Glutamatergic neuron (in vitro differentiated cells): ENCODE results near the gene TIE1. TPM values are rescaled to one million over a fixed set of nuclear protein-coding genes. Genes with fewer than 3 reads are reported as not detected.

Source experiments
- DNase-seq: peaks from one replicate; pipeline ENCODE4 v3.0.0; 2022
- H3K27ac Mint-ChIP-seq: one replicate; pipeline ENCODE4 v1.8.0; 2020; ENCODE audit warnings: mild to moderate bottlenecking, mixed read lengths, inconsistent platforms; ENCODE audit not compliant: unreplicated experiment
- H3K27me3 Mint-ChIP-seq: one replicate; pipeline ENCODE4 v1.8.0; 2020; ENCODE audit warnings: mild to moderate bottlenecking, moderate library complexity, mixed read lengths, inconsistent platforms; ENCODE audit not compliant: unreplicated experiment
- H3K36me3 Mint-ChIP-seq: one replicate; pipeline ENCODE4 v1.8.0; 2020; ENCODE audit warnings: mild to moderate bottlenecking, mixed read lengths, inconsistent platforms; ENCODE audit not compliant: unreplicated experiment
- H3K4me1 Mint-ChIP-seq: one replicate; pipeline ENCODE4 v1.8.0; 2020; ENCODE audit warnings: mild to moderate bottlenecking, low read depth, mixed read lengths, inconsistent platforms; ENCODE audit not compliant: unreplicated experiment
- H3K4me3 Mint-ChIP-seq: one replicate; pipeline ENCODE4 v1.8.0; 2020; ENCODE audit warnings: mild to moderate bottlenecking, mixed read lengths, inconsistent platforms; ENCODE audit not compliant: unreplicated experiment
- H3K9me3 Mint-ChIP-seq: one replicate; pipeline ENCODE4 v1.8.0; 2020; ENCODE audit warnings: mild to moderate bottlenecking, moderate library complexity, mixed read lengths, inconsistent platforms; ENCODE audit not compliant: unreplicated experiment
- total RNA-seq: library from RNA; stranded (reverse); fragmentation: NEBNext Ultra II Directional; extraction: Animal tissue kit (Norgen Biotek cat#: 25700); gene quantifications from one replicate; pipeline ENCODE4 v1.2.1, GENCODE V29; 2021; ENCODE audit not compliant: unreplicated experiment
- TF ChIP-seq, protein P1 (sequence below): fragments of 200-600 bp; sonication (generic); IDR thresholded peaks from one replicate; pipeline ENCODE4 v1.5.0; 2021; ENCODE audit not compliant: partially characterized antibody, unreplicated experiment

Gene TIE1
- total RNA-seq, 1 donor from 2014 or later = 11.3 TPM

DNA sequence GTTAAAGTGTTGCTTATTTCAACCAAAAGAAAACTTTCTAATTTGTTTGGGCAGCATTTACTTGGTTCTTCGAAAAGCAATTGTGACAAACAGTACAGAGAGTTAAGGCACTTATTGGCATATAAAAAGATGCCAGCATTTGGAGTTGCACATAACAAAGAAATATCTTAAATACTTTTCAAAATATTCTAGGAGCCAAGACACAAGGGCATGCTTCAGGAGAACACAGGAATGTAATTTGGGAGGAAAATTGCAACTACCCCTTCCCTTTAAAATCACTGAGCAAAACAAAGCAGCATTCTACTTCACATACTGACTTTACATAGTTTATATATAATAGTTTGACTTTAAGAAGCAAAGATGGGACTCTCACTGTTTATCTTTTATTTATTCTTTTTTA, 4.6 kb upstream of the TIE1 start:
- Mint-ChIP-seq H3K4me3 (no peak overlapping the region), H3K36me3 (no peaks in the 10 kb centered on the region), H3K9me3 (peaks cover 4% of the 10 kb centered on the region), H3K4me1 (peaks cover 18% of the 10 kb centered on the region), H3K27me3 (peaks cover 8% of the 10 kb centered on the region), H3K27ac (no peak overlapping the region)
- DNase-seq = no peak
- TF ChIP-seq, protein P1, sequence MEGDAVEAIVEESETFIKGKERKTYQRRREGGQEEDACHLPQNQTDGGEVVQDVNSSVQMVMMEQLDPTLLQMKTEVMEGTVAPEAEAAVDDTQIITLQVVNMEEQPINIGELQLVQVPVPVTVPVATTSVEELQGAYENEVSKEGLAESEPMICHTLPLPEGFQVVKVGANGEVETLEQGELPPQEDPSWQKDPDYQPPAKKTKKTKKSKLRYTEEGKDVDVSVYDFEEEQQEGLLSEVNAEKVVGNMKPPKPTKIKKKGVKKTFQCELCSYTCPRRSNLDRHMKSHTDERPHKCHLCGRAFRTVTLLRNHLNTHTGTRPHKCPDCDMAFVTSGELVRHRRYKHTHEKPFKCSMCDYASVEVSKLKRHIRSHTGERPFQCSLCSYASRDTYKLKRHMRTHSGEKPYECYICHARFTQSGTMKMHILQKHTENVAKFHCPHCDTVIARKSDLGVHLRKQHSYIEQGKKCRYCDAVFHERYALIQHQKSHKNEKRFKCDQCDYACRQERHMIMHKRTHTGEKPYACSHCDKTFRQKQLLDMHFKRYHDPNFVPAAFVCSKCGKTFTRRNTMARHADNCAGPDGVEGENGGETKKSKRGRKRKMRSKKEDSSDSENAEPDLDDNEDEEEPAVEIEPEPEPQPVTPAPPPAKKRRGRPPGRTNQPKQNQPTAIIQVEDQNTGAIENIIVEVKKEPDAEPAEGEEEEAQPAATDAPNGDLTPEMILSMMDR = no peak

DNA sequence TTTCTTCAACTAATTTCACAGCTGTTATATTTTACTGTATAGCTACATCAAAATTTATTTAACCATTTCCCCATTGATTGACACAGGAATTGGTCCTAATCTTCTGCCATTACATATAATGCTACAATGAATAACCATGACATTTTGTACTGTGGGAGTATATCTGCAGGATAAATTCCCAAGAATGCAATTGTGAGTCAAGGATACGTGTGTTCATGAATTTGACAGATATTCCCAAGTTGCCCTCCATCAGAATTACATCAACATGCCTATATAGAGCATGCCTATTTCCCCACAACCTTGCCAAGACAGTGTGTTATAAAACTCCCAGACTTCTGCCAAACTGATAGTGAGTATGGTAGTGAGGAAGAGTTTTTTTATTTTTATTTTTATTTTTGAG, 2.7 kb upstream of the TIE1 start:
- DNase-seq = no peak
- Mint-ChIP-seq H3K4me1 (peaks cover 9% of the 10 kb centered on the region), H3K27me3 (peaks cover 3% of the 10 kb centered on the region), H3K4me3 (no peak overlapping the region), H3K27ac (no peak overlapping the region), H3K36me3 (no peaks in the 10 kb centered on the region), H3K9me3 (peaks cover 5% of the 10 kb centered on the region)
- TF ChIP-seq, protein P1 = no peak

DNA sequence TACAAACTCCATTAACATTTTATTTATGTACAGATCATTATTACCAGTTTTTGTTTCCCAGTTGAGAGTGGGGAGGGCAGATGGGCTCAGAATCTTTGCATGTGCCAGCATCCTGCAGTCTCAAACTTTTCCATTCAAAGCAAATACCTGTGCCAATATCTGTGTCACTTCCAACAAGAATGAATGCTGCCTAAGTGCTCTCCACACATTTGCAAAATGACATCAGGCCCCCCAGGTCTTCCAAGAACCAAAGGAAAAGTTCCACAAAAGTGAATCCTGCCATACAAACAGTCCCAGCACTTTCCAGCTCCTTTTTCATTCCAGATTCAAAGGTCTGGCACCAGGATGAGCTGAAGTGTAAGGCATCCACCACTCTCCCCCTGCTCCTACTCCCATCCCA, 1.7 kb upstream of the TIE1 start:
- no peak for DNase-seq
- Mint-ChIP-seq H3K9me3 (peaks cover 5% of the 10 kb centered on the region), H3K27ac (no peak overlapping the region), H3K4me3 (no peak overlapping the region), H3K36me3 (no peaks in the 10 kb centered on the region), H3K4me1 (peaks cover 6% of the 10 kb centered on the region), H3K27me3 (peaks cover 3% of the 10 kb centered on the region)
- TF ChIP-seq, protein P1 = no peak

DNA sequence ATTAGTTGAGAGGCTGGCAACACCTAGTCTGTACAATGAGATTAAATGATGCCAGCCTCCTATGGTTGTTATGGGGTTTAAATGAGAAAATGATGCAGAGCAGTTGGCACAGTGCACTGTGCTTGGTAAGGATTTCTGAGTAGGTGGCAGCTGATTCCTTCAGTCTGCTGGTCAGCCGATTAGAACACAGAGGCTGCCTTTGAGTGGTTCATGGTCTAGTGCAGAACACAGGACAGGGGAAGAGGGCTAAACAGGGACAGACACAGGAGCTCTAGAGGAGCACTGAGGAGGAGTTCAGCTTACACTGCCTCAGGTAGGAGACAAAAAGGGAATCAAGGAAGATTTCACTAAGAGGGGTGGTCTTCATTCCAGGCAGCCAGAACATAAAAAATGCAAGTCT, 1.4 kb downstream of the TIE1 start:
- H3K4me1 Mint-ChIP-seq = peaks cover 13% of the 10 kb centered on the region
- H3K4me3 Mint-ChIP-seq = peak overlapping the region; percentile 26
- TF ChIP-seq, protein P1 = no peak
- H3K27me3 Mint-ChIP-seq = peaks cover 7% of the 10 kb centered on the region
- peaks cover 7% of the 10 kb centered on the region for H3K9me3 Mint-ChIP-seq
- H3K36me3 Mint-ChIP-seq = peaks cover 10% of the 10 kb centered on the region
- no peak for DNase-seq
- no peak overlapping the region for H3K27ac Mint-ChIP-seq

DNA sequence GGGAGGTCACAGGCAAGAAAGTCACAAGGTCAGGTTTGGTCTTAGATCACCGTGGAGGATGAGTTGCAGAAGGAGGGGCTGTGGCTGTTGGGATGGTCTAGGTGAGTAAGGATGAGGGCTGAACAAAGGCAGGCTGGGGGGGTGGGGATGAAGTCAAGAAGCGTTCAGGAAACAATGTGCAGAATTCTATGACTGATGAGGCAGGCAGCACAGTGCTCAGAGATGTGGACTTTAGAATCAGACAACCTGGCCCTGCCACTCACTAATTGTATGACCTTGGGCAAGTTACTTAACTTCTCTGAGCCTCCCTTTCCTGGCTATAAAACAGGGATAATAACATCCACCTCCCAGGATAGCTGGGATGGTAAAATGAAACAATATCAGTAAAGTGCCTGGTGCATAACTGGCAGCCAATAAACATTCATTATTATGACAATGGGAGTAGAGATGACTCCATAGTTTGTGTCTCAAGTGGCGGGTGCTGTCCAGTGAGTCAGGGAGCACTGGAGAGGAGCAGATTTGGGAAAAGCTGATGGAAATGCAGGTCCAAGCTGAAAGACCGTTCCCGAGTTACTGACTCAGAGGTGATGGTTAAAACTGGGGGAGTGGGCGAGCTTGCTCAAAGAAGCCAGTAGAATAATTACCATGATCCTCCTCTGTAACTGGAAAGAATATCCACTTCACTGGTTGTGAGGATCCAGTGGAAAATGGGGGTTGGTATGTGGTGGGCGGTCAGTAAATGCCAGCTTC, 2.1 kb downstream of the TIE1 start:
- H3K36me3 Mint-ChIP-seq = peaks cover 10% of the 10 kb centered on the region
- H3K27me3 Mint-ChIP-seq = peaks cover 7% of the 10 kb centered on the region
- H3K27ac Mint-ChIP-seq = no peak overlapping the region
- peaks cover 7% of the 10 kb centered on the region for H3K9me3 Mint-ChIP-seq
- TF ChIP-seq, protein P1 = no peak
- no peak for DNase-seq
- peaks cover 13% of the 10 kb centered on the region for H3K4me1 Mint-ChIP-seq
- H3K4me3 Mint-ChIP-seq = no peak overlapping the region
